ENCODE data around the gene CYBA. TPM values are rescaled to one million over a fixed set of nuclear protein-coding genes. Genes with fewer than 3 reads are reported as not detected.

Gene CYBA
- polyA plus RNA-seq, 2 of the 4 experiments (the other 2 are of a cell fraction) = 75.7 to 185 TPM

DNA sequence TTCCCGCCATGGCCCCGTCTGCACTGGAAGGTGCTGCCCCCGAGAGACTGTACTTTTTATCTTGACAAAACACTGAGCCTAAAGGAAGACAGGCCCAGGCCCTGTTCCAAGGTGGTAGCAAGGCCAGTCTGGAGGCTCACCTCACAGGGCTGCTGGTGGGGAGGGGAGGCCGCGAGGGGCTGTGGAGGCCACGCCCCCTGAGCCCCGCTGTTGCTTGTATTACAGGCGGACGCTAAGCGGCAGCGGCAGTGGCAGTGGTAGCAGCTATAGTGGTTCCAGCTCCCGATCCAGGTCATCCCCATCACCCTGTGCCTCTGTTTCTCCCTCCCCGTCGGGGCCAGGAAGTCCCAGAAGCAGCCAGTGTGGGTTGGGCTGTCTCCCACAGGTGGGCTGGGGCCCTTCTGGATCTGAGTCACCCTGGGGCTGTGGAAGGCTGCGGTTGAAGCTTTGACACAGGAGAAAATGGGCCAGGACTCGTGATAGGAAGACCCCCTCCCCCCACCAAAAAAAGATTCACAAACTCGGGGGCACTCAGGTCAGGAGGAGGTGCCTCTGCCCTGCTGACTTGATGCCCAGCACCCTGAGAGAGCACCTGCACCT, 25.8 kb downstream of the CYBA start (continued):
- TF ChIP-seq KDM1A (IDR thresholded peaks at IDR 0.05; ENCODE audit: low read depth) (no peak), SMC3 (IDR thresholded peaks at IDR 0.05) (no peak), FOSB (CRISPR knock-in tag; IDR thresholded peaks at IDR 0.05) (no peak), CHD2 (IDR thresholded peaks at IDR 0.05; ENCODE audit: low read length, partially characterized antibody) (no peak)

DNA sequence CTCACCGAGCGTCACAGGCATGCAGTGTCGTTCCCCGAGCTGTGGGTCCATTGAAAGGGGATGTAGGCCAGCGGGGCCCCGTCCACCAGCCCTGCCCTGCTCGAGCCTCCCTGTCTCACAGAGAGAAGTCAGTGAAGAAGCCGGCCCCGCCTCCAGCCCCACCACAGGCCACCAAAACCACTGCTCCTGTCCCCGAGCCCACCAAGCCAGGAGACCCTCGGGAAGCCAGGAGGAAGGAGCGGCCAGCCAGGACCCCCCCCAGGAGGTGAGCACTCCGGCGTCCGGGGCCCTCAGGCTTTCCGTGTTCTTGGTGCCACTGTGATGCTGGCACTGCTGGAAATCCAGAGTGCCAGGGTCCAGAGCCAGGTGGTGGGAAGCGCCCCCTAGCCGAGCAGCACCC, 26.4 kb downstream of the CYBA start:
- H3K4me1 ChIP-seq = no peaks in the 10 kb centered on the region
- WGBS (ENCODE audit: missing lambda C conversion rate) = 90% methylated on average over 9 of the region's 18 CpGs
- no peaks in the 10 kb centered on the region for H3K9me3 ChIP-seq
- H3K4me2 ChIP-seq = no peak overlapping the region
- DNase-seq (ENCODE audit: low read depth in 1 of 2, low spot score in 1 of 2) = no peak
- TF ChIP-seq, protein P1, sequence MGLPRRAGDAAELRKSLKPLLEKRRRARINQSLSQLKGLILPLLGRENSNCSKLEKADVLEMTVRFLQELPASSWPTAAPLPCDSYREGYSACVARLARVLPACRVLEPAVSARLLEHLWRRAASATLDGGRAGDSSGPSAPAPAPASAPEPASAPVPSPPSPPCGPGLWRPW (IDR thresholded peaks at IDR 0.05) = no peak
- TF ChIP-seq, protein P2, sequence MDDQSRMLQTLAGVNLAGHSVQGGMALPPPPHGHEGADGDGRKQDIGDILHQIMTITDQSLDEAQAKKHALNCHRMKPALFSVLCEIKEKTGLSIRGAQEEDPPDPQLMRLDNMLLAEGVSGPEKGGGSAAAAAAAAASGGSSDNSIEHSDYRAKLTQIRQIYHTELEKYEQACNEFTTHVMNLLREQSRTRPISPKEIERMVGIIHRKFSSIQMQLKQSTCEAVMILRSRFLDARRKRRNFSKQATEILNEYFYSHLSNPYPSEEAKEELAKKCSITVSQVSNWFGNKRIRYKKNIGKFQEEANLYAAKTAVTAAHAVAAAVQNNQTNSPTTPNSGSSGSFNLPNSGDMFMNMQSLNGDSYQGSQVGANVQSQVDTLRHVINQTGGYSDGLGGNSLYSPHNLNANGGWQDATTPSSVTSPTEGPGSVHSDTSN (IDR thresholded peaks at IDR 0.05) = no peak
- H3K27ac ChIP-seq = no peak overlapping the region
- no peak for ATAC-seq
- FAIRE-seq = no peak
- ChIA-PET POLR2A (no interaction called here), CTCF (no interaction called here)
- no peak overlapping the region for H3K4me3 ChIP-seq

DNA sequence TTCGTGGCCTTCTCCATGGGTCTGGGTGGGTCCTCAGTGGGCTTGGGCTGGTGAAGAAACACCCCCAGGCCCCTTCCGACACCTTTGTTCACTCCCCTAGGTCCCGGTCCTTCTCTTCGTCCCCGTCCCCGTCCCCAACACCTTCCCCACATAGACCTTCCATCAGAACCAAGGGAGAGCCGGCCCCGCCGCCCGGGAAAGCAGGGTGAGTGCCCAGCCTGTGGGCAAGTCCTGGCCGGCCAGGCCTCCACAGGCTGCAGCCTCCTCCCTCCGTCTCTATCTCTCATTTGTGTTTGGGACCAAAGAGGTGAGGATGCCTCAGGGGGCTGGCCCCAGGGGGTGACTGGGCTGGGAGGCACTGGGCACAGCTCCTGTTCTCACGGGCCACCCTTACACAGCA, 27.0 kb downstream of the CYBA start:
- WGBS (ENCODE audit: missing lambda C conversion rate) = 88% methylated on average over 10 of the region's 13 CpGs
- CTCF ChIA-PET = interaction anchor here (1.4 kb wide), 1 partner anchor 72 kb away, joined by 3 read pairs; no protein-coding TSS in a partner anchor
- Histone ChIP-seq H3K4me1 (no peaks in the 10 kb centered on the region), H3K27ac (no peak overlapping the region), H3K4me2 (no peak overlapping the region), H3K4me3 (no peak overlapping the region), H3K9me3 (no peaks in the 10 kb centered on the region)
- POLR2A ChIA-PET = no interaction called here
- TF ChIP-seq ZC3H11A (IDR thresholded peaks at IDR 0.05) = no peak
- no peak for TF ChIP-seq KDM1A (IDR thresholded peaks at IDR 0.05; ENCODE audit: low read depth)
- no peak for TF ChIP-seq CBX2 (IDR thresholded peaks at IDR 0.05; ENCODE audit: borderline replicate concordance, low read depth)
- no peak for TF ChIP-seq EHMT2 (IDR thresholded peaks at IDR 0.05; ENCODE audit: low read depth)
- no peak for TF ChIP-seq FOSL2 (IDR thresholded peaks at IDR 0.05)
- TF ChIP-seq FOSL2 (CRISPR knock-in tag; IDR thresholded peaks at IDR 0.05) = no peak
- no peak for TF ChIP-seq CHD4 (IDR thresholded peaks at IDR 0.05; ENCODE audit: borderline replicate concordance)
- TF ChIP-seq, protein P3, sequence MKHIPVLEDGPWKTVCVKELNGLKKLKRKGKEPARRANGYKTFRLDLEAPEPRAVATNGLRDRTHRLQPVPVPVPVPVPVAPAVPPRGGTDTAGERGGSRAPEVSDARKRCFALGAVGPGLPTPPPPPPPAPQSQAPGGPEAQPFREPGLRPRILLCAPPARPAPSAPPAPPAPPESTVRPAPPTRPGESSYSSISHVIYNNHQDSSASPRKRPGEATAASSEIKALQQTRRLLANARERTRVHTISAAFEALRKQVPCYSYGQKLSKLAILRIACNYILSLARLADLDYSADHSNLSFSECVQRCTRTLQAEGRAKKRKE (CRISPR knock-in tag; IDR thresholded peaks at IDR 0.05; ENCODE audit: low read depth) = no peak
- TF ChIP-seq EHF (CRISPR knock-in tag; IDR thresholded peaks at IDR 0.05) = no peak
- no peak for TF ChIP-seq CHD2 (IDR thresholded peaks at IDR 0.05; ENCODE audit: low read length, partially characterized antibody)
- TF ChIP-seq, protein P1 (IDR thresholded peaks at IDR 0.05) = no peak
- TF ChIP-seq NFE2L2 (conservative IDR thresholded peaks at IDR 0.05; ENCODE audit: low read length) = no peak
- no peak for TF ChIP-seq NPAS2 (CRISPR knock-in tag; IDR thresholded peaks at IDR 0.05; ENCODE audit: borderline replicate concordance)
- TF ChIP-seq, protein P4, sequence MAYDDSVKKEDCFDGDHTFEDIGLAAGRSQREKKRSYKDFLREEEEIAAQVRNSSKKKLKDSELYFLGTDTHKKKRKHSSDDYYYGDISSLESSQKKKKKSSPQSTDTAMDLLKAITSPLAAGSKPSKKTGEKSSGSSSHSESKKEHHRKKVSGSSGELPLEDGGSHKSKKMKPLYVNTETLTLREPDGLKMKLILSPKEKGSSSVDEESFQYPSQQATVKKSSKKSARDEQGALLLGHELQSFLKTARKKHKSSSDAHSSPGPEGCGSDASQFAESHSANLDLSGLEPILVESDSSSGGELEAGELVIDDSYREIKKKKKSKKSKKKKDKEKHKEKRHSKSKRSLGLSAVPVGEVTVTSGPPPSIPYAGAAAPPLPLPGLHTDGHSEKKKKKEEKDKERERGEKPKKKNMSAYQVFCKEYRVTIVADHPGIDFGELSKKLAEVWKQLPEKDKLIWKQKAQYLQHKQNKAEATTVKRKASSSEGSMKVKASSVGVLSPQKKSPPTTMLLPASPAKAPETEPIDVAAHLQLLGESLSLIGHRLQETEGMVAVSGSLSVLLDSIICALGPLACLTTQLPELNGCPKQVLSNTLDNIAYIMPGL (CRISPR knock-in tag; IDR thresholded peaks at IDR 0.05; ENCODE audit: borderline replicate concordance) = no peak
- TF ChIP-seq HDAC2 (IDR thresholded peaks at IDR 0.05) = no peak
- TF ChIP-seq, protein P5, sequence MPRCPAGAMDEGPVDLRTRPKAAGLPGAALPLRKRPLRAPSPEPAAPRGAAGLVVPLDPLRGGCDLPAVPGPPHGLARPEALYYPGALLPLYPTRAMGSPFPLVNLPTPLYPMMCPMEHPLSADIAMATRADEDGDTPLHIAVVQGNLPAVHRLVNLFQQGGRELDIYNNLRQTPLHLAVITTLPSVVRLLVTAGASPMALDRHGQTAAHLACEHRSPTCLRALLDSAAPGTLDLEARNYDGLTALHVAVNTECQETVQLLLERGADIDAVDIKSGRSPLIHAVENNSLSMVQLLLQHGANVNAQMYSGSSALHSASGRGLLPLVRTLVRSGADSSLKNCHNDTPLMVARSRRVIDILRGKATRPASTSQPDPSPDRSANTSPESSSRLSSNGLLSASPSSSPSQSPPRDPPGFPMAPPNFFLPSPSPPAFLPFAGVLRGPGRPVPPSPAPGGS (IDR thresholded peaks at IDR 0.05) = no peak
- no peak for TF ChIP-seq GATA3 (IDR thresholded peaks at IDR 0.05; ENCODE audit: borderline replicate concordance)
- TF ChIP-seq, protein P6, sequence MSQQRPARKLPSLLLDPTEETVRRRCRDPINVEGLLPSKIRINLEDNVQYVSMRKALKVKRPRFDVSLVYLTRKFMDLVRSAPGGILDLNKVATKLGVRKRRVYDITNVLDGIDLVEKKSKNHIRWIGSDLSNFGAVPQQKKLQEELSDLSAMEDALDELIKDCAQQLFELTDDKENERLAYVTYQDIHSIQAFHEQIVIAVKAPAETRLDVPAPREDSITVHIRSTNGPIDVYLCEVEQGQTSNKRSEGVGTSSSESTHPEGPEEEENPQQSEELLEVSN (IDR thresholded peaks at IDR 0.05; ENCODE audit: borderline replicate concordance, low read depth) = no peak
- no peak for TF ChIP-seq JUN (IDR thresholded peaks at IDR 0.05)
- TF ChIP-seq RNF2 (IDR thresholded peaks at IDR 0.05; ENCODE audit: borderline replicate concordance, low read depth) = no peak
- ATAC-seq = no peak
- no peak for DNase-seq (ENCODE audit: low read depth in 1 of 2, low spot score in 1 of 2)
- FAIRE-seq = no peak
